Thymus (tissue), 11 donors: ENCODE measurements around the gene BPIFB2. TPM values are rescaled to one million over a fixed set of nuclear protein-coding genes. Genes with fewer than 3 reads are reported as not detected.
A peak's percentile ranks its signal among the peaks of the same experiment; 100 is the strongest.
"Not testable (repeated sequence)": the region's sequence is repeated elsewhere in the genome, so short reads cannot be mapped to it uniquely, and the experiment has no call there.

ENCODE experiments used
- DNase-seq, 9 donors: peaks; one replicate each; pipeline ENCODE4 v3.0.0-alpha.2; 2013; ENCODE audit warnings: low spot score in 9 of 9, low read depth in 6 of 9, missing footprints in 1 of 9
- H3K27ac ChIP-seq, 2 donors: one replicate each; pipeline ENCODE4 v1.5.1; 2013; ENCODE audit warnings: control low read depth in 1 of 2, low read depth in 1 of 2, low read length in 1 of 2, mild to moderate bottlenecking in 1 of 2, moderate library complexity in 1 of 2
- H3K27me3 ChIP-seq, 2 donors: one replicate each; pipeline ENCODE4 v1.5.1; 2013; ENCODE audit warnings: low read length in 1 of 2; ENCODE audit not compliant: control insufficient read depth in 2 of 2, insufficient read depth in 1 of 2
- H3K36me3 ChIP-seq, 2 donors: one replicate each; pipeline ENCODE4 v1.5.1; 2013; ENCODE audit warnings: low read length in 1 of 2, mild to moderate bottlenecking in 1 of 2, moderate library complexity in 1 of 2; ENCODE audit not compliant: control insufficient read depth in 2 of 2, insufficient read depth in 2 of 2
- H3K4me1 ChIP-seq, 2 donors: one replicate each; pipeline ENCODE4 v1.5.1; 2013; ENCODE audit warnings: low read length in 2 of 2; ENCODE audit not compliant: control insufficient read depth in 2 of 2, insufficient read depth in 2 of 2
- H3K4me3 ChIP-seq, 2 donors: one replicate each; pipeline ENCODE4 v1.5.1; 2013; ENCODE audit warnings: low read length in 2 of 2, control low read depth in 1 of 2, mild to moderate bottlenecking in 1 of 2
- H3K9me3 ChIP-seq, 2 donors: one replicate each; pipeline ENCODE4 v1.5.1; 2013; ENCODE audit warnings: low read length in 1 of 2, mild to moderate bottlenecking in 1 of 2; ENCODE audit not compliant: control insufficient read depth in 2 of 2, insufficient read depth in 1 of 2
- WGBS: extraction: QIAGEN DNeasy Blood & Tissue Kit; methylation state at CpG from one replicate; pipeline ENCODE4 v1.1.7; 2013; 5-methylcytosine and 5-hydroxymethylcytosine counted together
- polyA plus RNA-seq: library from polyadenylated mRNA; stranded (reverse); fragments of 200-250 nt; gene quantifications from one replicate; pipeline ENCODE4 v1.2.3, GENCODE V29; 2013
- total RNA-seq: library from RNA; stranded (reverse); fragments of 120-200 nt; gene quantifications from one replicate; pipeline ENCODE4 v1.2.4, GENCODE V29; 2013
- donor health status: healthy.

BPIFB2 gene
- total and polyA plus RNA-seq, 2 donors = 0.05 to 0.73 TPM

DNA sequence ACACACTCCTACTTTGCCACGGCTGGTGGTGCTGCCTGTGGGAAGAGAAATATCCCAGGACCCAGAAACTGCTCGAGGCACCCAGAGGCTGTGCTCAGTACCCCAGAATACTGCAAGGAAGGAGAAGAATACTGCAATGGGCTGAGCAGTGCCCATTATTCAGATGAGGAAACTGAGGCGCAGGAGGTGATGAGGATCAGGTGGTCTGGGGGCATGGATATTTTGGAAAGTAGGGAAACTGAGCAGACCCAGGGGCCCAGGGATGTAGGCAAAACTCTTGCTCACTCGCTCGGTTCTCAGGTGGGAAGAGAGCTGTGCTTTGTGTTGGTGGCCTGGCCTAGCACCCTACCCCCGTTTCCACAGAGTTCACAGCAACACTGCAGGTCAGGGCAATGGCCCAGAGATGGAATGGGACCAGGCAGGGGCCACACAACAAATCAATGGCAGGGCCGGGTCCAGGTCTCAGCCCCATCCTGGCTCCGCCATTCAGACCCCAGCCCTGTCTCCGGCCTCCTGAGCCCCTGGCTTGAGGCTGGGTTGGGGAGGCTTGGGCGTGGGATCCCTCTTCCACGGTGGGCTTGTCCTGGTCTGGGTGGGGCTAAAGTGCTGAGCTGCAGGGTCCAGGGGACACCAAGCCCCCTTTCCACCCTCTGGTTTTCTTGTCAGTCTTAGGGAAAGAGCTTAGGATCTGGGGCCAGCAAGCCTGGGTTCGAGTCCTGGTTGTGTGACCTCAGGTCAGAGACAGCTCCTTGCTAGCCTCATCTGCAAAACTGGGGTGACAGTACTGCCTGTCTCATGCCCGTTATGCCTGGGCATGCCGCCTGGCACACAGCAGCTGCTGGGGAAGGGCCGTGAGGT is 37.2 kb upstream of the BPIFB2 start:
- no peaks in the 10 kb centered on the region for H3K27me3 ChIP-seq
- no peak for DNase-seq
- peaks cover 78 to 98% of the 10 kb centered on the region in 2 donors for H3K4me1 ChIP-seq
- peak overlapping the region; percentile 97 to 99 for H3K27ac ChIP-seq
- H3K4me3 ChIP-seq = no peak overlapping the region
- WGBS = 94% methylated on average over 15 of the region's 15 CpGs
- no peaks in the 10 kb centered on the region for H3K36me3 ChIP-seq
- peaks cover 0 to 6% of the 10 kb centered on the region in 2 donors for H3K9me3 ChIP-seq

DNA sequence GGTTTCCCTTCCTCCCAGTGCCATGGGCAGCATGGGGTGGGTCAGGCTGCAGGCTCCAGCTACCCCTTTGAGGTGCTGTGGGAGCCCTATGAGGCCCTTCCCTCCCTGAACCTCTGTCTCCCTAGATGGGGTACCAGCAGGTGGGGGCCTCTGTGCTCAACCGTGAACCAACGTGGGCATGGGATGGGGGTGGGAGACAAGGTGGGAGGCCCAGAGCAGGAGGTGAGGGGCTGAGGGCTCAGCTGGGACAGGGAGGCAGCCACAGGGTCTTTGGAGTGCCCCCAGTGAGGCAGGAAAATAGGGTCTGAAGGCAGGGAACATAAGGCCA is 36.6 kb upstream of the BPIFB2 start:
- H3K27ac ChIP-seq = peak overlapping the region; percentile 97 to 99
- 52% methylated on average over 2 of the region's 2 CpGs for WGBS
- DNase-seq = peak in 1 of 9 donors; percentile 35

DNA sequence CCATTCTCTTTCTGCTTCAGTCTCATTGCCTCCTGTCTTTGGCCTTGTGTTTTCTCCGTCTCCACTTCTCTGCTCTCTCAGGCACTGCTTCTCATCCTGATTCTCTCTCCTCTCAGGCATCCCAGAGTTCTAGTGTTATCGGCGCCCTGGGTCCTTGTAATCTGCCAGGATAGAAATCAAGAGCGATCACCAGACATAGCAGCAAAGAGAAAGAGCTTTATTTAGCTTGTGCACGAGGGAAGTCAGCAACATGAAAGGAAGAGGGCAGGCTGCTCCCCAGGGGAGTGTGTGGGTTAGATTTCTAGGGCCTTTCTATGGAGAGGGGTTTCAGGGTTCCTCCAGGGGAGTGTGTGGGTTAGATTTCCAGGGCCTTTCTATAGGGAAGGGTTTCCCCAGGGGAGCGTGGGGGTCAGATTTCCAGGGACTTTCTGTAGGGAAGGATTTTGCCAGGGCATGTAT is 35.8 kb upstream of the BPIFB2 start:
- WGBS = 29% methylated on average over 6 of the region's 6 CpGs
- Histone ChIP-seq H3K27ac (peak overlapping the region; percentile 97 to 99), H3K4me3 (peak overlapping the region; percentile 1 to 28), H3K4me1 (peaks cover 67 to 91% of the 10 kb centered on the region in 2 donors), H3K36me3 (no peaks in the 10 kb centered on the region), H3K9me3 (peaks cover 1 to 18% of the 10 kb centered on the region in 2 donors), H3K27me3 (no peaks in the 10 kb centered on the region)
- DNase-seq = peak in 7 of 9 donors; percentile 47 to 87 (median 64)

More for the DNA sequence above, 36.6 kb upstream of the BPIFB2 start:
- Histone ChIP-seq H3K36me3 (no peaks in the 10 kb centered on the region), H3K9me3 (peaks cover 0 to 10% of the 10 kb centered on the region in 2 donors), H3K4me1 (peaks cover 74 to 96% of the 10 kb centered on the region in 2 donors), H3K27me3 (no peaks in the 10 kb centered on the region), H3K4me3 (no peak overlapping the region)

DNA sequence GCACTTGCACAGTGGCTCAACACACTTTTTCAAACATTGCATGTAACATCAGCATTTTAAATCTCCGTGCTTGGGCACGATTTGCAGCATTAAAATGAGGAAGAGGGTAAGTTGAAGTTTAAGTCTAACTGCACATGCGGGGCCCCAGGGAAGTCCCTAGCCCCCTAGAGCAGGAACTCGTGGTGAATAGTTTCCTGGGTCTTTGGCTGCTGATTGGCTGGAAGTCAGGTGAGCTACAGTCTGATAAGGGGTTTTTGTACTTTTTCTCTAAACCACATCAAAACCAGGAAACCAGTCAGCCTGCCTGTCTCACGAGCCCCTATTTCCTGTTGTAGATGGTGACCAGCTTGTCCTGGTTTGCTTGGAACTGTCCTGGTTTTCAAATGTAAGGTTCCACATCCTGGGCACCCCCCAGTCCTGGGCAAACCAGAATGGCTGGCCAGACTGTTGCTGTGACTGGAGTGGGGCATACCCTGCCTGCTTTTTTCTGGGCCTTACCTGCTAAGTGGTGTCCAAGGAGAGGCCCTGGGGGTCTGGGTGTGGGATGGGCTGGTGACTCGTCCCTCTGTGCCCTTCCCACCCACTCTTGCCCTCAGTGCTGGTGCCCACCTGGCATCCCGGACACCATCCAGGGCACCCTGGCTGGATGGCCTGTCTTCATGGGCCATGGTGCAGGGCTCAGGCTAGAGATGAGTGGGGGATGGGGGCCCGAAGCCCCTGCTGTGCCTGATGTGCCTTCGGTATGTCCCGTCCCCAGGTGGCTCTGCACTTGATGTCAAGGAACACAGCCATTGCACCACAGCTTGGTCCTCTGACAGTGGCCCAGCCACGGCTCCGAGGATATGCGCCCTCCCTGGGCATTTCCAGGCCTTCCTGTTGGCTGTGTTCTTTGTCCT is 35.1 kb upstream of the BPIFB2 start:
- no peaks in the 10 kb centered on the region for H3K27me3 ChIP-seq
- DNase-seq = peak in 8 of 9 donors; percentile 82 to 98 (median 92)
- H3K27ac ChIP-seq = peak overlapping the region; percentile 97 to 99
- H3K9me3 ChIP-seq = peaks cover 1 to 25% of the 10 kb centered on the region in 2 donors
- no peaks in the 10 kb centered on the region for H3K36me3 ChIP-seq
- WGBS = 43% methylated on average over 13 of the region's 13 CpGs
- H3K4me1 ChIP-seq = peaks cover 60 to 91% of the 10 kb centered on the region in 2 donors
- H3K4me3 ChIP-seq = peak overlapping the region; percentile 28 to 32

DNA sequence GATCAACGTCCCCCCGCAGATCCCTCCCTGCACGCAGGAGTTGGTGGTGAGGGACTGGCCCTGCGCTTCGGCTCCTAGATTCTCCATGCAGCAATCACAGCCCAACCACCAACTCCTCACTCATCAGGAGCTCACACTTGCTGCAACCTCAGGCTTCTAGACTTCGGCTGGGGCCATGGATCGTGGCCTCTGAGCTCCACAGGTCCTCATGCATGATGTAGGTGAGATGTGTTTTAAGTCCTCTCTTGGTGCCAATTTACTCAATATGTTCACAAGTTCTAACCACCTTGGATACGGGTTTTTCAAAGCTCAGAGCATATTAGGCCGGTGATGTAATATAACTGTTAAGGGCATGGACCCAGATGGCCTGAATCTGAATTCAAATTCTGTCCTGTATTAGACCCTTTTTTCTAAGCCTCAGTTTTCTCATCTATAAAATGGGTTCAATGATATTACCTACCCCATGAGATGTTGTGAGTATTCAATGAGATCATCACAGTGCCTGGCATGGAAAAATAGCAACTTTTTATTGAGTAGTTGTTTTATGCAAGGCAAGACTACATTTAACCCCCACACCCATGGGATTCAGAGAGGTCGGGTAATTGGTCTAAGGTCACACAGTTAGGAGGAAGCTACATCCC is 34.3 kb upstream of the BPIFB2 start:
- peaks cover 1 to 32% of the 10 kb centered on the region in 2 donors for H3K9me3 ChIP-seq
- no peaks in the 10 kb centered on the region for H3K27me3 ChIP-seq
- H3K36me3 ChIP-seq = no peaks in the 10 kb centered on the region
- H3K27ac ChIP-seq = peak overlapping the region; percentile 97 to 99
- no peak overlapping the region for H3K4me3 ChIP-seq
- peaks cover 54 to 88% of the 10 kb centered on the region in 2 donors for H3K4me1 ChIP-seq
- WGBS = 94% methylated on average over 10 of the region's 10 CpGs
- DNase-seq = no peak

DNA sequence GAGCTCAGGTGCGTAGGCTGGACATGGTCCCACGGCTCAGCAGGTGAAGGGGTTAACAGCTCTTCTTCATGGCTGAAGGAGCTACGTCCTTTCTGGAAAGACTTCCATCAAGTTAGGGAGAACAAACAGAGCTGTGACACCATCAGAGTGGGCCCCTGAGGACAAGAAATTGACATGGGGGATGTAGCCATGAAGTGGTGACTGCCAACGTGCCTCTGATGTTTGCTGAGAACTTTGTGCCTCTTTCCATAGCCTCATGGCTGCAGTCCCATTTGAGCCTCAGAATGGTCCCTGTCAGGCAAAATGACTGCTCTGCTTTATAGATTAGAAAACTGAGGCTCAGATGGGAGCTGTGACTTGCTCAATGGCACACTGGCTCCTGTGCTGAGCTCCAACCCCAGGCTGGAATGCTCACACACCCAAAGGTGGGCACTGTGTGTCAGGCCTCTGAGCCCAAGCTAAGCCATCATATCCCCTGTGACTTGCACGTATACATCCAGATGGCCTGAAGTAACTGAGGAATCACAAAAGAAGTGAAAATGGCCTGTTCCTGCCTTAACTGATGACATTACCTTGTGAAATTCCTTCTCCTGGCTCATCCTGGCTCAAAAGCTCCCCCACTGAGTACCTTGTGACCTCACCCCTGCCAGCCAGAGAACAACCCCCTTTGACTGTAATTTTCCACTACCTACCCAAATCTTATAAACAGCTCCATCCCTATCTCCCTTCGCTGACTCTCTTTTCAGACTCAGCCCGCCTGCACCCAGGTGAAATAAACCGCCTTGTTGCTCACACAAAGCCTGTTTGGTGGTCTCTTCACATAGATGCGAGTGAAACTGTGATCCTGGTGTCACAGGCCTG is 33.1 kb upstream of the BPIFB2 start:
- not testable (repeated sequence) for H3K4me3 ChIP-seq, H3K36me3 ChIP-seq, H3K27me3 ChIP-seq
- peak overlapping the region; percentile 38 to 97 for H3K27ac ChIP-seq
- peaks cover 1 to 32% of the 10 kb centered on the region in 2 donors for H3K9me3 ChIP-seq
- peak in 1 of 9 donors; percentile 32 for DNase-seq
- 91% methylated on average over 9 of the region's 9 CpGs for WGBS
- H3K4me1 ChIP-seq = peaks cover 49 to 76% of the 10 kb centered on the region in 2 donors

DNA sequence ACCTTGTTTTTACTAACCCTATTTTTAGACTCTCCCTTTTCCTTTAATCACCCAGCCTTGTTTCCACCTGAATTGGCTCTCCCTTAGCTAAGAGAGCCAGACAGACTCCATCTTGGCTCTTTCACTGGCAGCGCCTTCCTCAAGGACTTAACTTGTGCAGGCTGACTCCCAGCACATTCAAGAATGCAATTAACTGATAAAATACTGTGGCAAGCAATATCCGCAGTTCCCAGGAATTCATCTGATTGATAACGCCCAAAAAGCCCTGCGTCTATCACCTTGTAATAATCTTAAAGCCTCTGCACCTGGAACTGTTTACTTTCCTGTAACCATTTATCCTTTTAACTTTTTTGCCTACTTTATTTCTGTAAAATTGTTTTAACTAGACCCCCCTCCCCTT is 32.4 kb upstream of the BPIFB2 start:
- not testable (repeated sequence) for H3K4me3 ChIP-seq, H3K36me3 ChIP-seq, DNase-seq, H3K27me3 ChIP-seq
- peaks cover 1 to 32% of the 10 kb centered on the region in 2 donors for H3K9me3 ChIP-seq
- WGBS = 97% methylated on average over 4 of the region's 4 CpGs
- peak overlapping the region in 1 of 2 donors; percentile 50 for H3K27ac ChIP-seq
- H3K4me1 ChIP-seq = peaks cover 42 to 69% of the 10 kb centered on the region in 2 donors
